GM19328 (cell line): ENCODE measurements around the gene SLC2A5.
"Not testable (repeated sequence)": the region's sequence is repeated elsewhere in the genome, so short reads cannot be mapped to it uniquely, and the experiment has no call there.

Source experiments
- ATAC-seq: cut with Tn5 transposase; IDR thresholded peaks from one replicate; pipeline ENCODE4 v1.9.1; 2021; ENCODE audit warnings: mild to moderate bottlenecking, moderate library complexity; ENCODE audit not compliant: unreplicated experiment

The SLC2A5 gene

DNA sequence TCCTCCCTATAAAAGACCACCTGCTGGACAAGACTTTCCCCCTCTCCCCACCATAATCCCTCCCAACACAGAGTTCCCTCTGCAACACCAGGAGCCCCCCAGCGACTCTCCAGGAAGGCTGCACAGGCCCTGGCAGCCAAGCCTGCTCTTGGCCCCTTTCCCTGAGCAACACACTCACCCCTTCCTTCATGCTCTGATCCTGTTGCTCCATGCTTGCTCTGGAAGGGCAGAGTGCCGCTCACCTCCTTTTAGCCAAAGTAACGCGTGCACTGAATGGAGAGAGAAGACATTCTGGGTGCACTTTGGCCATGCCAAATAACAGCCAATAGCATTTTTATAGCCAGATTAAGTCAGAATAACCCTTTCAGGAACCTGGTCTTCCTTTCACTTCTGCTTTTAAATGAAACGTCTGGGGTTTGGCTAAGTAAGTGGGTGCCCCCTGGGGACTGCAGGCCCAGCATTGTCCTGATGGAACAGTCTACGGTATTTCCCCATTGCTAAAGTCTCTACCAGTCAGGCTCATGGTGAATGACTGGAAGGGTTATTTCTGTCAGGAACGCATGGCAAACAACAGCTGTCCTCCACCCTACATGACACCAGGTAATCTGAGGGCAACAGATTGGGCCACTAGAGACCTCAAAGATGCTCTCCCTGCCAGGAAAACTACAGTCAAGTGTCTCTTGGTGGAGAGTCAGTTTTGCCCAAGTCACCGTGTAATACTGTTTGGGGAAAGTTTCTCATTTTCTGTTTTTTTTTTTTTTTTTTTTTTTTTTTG lies at the start of gene SLC2A5:
SLC2A5 (minus strand) TSS at position 310 of the 775 bp plus-strand sequence; CDS start at position 211, 99 bp downstream.
- ATAC-seq, result peak; percentile 82

- ATAC-seq, result no peak
Measured at GRCh38 chr1:9118186-9118585, 48.8 kb upstream of the SLC2A5 start.

DNA sequence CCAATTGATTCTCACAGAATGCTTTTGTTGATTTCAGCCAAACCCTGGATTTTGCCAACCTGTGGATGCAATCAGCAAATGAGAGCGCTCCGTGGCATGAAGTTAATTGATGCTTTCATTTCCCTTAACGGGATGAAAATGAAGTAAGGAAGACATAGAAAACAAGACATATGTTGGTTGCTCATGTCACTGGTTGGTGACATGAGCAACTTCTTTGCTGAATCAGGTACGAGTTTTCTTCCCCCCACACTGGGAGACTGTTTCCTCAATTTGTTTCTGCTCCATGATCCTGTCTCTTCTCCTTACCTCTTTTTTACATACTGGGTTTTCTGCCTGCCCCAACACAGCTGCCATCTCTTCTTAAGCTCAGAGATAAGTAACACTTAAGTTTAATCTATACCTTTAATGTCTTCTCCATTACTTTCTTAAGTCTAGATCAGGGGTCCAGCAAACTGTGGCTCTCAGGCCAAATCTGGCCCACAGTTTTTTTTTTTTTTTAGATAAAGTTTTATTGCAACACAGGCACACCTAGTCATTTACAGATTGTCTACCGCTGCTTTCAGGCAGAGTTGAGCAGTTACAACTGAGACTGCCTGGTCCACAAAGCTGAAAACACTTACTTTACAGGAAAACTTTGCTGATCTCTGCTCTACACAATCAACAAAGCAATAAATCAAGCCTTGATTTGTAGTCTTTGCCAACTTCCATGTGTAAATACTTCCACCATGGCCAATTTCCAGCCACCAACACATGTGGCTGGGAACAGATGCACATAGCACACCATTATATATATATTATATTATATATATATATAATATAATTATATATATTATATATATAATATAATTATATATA lies 46.1 kb upstream of the SLC2A5 start:
- no peak for ATAC-seq

DNA sequence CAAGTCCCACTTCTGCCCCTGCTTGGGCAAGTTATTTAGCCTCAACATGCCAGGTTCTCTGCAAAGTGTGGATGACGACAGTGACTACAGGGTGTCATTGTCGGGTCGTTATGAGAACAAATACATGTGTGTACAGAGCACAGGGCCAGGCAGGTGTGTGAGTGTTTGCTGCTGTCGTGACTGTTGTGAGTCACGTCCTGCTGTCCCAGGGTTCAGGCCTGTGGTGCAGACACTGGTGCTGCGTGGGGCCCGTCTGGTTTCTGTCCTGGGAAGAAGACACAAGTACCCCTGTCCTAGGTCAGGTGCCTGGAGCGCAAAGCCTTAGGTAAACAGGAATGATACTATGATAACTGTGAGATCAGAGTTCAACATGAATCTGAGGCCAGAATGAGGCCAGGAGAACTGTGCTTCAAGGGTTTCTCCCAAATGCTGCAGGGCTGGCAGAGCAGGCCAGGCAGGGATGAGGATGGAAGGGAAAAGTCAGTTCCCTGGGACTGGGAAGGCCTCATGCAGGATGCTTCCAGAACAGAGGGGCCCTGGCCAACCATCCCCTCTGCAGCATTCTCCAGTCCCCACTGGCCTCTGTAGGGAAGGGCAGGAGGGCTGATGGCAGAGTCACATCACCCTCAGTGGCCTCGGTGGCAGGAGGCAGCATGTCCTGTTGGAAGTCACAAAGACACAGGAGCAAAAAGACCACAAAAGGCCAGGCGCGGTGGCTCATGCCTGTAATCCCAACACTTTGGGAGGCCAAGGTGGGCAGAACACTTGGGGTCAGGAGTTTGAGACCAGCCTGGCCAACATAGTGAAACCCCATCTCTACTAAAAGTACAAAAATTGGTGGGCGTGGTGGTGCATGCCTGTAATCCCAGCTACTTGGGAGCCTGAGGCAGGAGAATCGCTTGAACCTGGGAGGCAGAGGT lies 43.8 kb upstream of the SLC2A5 start:
- ATAC-seq, result no peak

DNA sequence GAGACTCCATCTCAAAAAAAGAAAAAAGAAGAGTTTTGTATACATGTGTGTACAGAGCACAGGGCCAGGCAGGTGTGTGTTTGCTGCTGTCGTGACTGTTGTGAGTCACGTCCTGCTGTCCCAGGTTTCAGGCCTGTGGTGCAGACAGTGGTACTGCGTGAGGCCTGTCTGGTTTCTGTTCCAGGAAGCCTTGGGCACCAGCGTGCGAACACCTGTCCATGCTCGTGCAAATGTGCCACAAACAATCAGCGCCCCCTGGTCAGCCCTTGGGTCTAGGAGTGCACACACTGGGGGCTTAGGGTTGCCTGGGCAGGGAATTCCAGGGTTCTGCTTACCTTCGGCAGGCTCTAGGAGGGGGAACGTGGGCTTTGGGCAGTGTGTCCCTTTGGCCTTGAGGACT lies 42.5 kb upstream of the SLC2A5 start:
- ATAC-seq, result no peak

DNA sequence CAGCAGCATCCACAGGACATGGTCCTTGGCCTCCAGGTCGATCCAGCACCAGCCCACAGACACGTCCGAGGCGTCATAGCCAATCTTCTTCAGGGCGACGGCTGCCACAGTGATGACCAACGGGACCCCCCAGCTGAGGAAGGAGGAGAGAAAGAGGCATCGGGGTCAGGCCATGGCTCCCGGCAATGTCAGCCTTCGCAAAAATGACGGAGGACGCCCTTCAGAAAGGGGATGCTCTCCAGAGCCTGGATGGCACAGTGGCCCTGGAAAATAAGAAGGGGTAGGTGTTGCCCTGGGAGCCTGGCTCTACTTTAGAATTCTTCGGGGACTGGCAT lies 41.9 kb upstream of the SLC2A5 start:
- no peak for ATAC-seq

- no peak for ATAC-seq
Measured at GRCh38 chr1:9110669-9111356, 41.4 kb upstream of the SLC2A5 start.

- no peak for ATAC-seq
Measured at GRCh38 chr1:9108056-9108665, 38.7 kb upstream of the SLC2A5 start.

DNA sequence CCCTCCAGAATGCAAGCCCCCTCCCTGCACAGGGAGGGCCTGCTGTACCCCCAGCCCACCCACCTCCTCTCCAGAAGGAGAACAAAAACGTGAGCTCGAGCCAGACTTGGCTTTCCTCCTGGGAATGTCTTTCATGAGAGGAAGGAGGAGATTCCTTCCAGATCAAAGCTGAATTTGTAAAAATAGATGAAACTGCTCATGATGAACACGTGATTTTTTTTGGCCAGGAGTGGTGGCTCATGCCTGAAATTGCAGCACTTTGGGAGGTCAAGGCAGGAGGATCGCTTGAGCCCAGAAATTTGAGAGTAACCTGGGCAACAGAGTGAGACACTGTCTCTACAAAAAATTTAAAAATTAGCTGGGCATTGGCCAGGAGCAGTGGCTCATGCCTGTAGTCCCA lies 37.7 kb upstream of the SLC2A5 start:
- ATAC-seq, result no peak

- ATAC-seq, result no peak
Measured at GRCh38 chr1:9106286-9106685, 36.9 kb upstream of the SLC2A5 start.

- ATAC-seq, result no peak
Measured at GRCh38 chr1:9105336-9105867, 36.0 kb upstream of the SLC2A5 start.

DNA sequence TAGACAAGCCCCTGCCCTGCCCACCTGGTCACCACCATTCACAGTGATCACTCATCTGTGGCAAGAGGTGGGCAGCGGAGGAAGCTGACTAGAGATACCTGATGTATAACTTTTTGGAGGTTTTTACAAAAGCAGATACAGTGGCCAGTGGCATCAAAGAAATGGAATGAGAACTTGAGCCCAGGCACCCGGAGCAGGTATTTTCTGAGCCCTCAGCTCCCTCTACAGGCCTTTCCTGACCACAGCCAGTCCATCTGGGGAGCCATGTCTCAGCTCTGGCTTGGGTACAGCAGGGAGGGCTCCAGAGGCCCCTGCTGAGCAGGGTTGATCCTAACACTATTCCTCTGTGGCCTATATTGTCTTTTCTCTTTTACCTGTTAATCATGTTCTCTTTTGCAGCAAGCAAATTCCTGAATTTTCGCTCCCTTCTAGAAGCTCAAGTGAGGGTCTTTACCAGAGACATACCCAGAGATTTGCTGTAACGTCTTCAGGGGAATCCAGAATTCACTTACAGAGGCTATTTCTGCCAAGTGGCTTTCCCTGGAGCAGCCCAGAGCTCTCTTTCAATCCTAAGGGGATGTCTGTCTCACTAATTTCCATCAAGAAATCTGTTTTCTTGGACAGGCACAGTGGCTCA lies 32.2 kb upstream of the SLC2A5 start:
- ATAC-seq, result no peak

- no peak for ATAC-seq
Measured at GRCh38 chr1:9100471-9101043, 31.1 kb upstream of the SLC2A5 start.

- no peak for ATAC-seq
Measured at GRCh38 chr1:9099555-9099954, 30.1 kb upstream of the SLC2A5 start.

DNA sequence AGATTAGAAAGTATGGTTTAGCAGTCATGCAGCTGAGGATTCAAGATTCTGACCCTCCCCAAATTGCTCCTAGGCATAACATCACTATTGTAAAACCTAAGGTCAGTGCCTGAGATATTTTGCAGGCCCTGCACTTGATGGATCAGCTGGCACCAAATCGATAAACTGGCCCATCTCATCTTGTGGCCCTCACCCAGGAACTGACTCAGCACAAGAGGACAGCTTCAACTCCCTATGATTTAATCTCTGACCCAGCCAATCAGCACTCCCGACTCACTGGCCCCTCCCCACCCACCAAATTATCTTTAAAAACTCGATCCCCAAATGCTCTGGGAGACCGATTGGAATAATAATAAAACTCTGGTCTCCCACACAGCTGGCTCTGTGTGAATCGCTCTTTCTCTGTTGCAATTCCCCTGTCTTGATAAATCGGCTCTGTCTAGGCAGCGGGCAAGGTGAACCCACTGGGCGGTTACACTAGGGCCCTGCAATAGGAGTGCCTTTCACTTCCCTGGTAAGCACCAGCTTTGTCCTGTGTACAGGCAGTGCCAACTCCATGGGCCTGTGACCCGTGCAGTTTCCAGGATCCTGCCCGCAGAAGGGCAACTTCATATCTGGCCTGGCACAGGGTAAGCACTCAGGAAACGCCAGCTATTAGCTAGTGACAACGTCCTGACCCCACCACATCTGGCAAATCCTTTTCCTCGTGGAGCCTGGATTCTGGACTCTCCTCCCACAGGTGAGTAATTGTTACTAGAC lies 28.7 kb upstream of the SLC2A5 start:
- no peak for ATAC-seq

- ATAC-seq, result no peak
Measured at GRCh38 chr1:9095818-9096217, 26.4 kb upstream of the SLC2A5 start.

GRCh38 chr1:9093996-9094595 lies 24.7 kb upstream of the SLC2A5 start:
- ATAC-seq, result not testable (repeated sequence)

DNA sequence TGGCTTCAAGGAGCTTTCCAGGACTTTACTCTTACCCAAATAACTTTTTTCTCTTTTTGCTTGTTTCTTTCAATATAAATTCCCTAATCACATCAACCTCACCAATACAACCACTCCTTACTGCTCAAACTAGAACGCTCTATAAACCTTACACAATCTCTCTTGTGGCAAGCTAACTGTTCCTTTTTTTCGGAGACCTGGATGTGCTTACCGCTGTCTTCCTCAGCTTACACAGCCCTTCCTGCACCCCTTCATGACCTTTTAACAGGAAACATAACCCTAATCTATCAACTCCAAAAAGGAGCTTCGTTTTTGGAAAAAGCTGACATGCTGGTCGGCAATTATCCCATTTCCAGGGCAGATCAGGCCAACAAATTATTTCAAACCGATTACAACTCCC lies 24.1 kb upstream of the SLC2A5 start:
- ATAC-seq, result no peak
